Mesodermal cell (in vitro differentiated cells): Measurements from ENCODE around the gene PPFIA4.

Experiments used
- H3K27ac ChIP-seq: 2 replicates; pipeline ENCODE4 v1.7.0; 2013; ENCODE audit warnings: mild to moderate bottlenecking, low read depth, low read length, moderate library complexity; ENCODE audit not compliant: severe bottlenecking
- H3K36me3 ChIP-seq: 2 replicates; pipeline ENCODE4 v1.7.1; 2013; ENCODE audit warnings: mild to moderate bottlenecking, low read length, moderate library complexity; ENCODE audit not compliant: control insufficient read depth, insufficient read depth
- H3K4me1 ChIP-seq: one replicate; pipeline ENCODE4 v1.7.1; 2013; ENCODE audit warnings: mild to moderate bottlenecking, low read length; ENCODE audit not compliant: insufficient read depth, control insufficient read depth, poor library complexity, severe bottlenecking
- H3K4me3 ChIP-seq: 2 replicates; pipeline ENCODE4 v1.7.0; 2013; ENCODE audit warnings: low read length, control low read depth, mild to moderate bottlenecking; ENCODE audit not compliant: insufficient read depth, poor library complexity, severe bottlenecking; ENCODE audit errors: extremely low read depth
- H3K9me3 ChIP-seq: 2 replicates; pipeline ENCODE4 v1.7.1; 2013; ENCODE audit warnings: mild to moderate bottlenecking, low read length, moderate library complexity; ENCODE audit not compliant: control insufficient read depth
- WGBS, 2 experiments: methylation state at CpG; one replicate each; pipeline ENCODE4 v1.1.5; 2013; ENCODE audit warnings: missing lambda C conversion rate in 2 of 2; ENCODE audit not compliant: insufficient coverage in 2 of 2; 5-methylcytosine and 5-hydroxymethylcytosine counted together

The PPFIA4 gene

GRCh38 chr1:203050826-203051225 lies 24.5 kb downstream of the PPFIA4 start:
- no peak overlapping the region for H3K4me3 ChIP-seq
- peaks cover 20% of the 10 kb centered on the region for H3K4me1 ChIP-seq
- no peaks in the 10 kb centered on the region for H3K36me3 ChIP-seq
- WGBS, 2 experiments: 100% methylated on average over 1 of the region's 4 CpGs; no CpG with 5 or more reads in 1 of the 2 experiments
- H3K27ac ChIP-seq: no peak overlapping the region
- H3K9me3 ChIP-seq: no peaks in the 10 kb centered on the region

GRCh38 chr1:203051841-203052324 lies 25.6 kb downstream of the PPFIA4 start:
- Histone ChIP-seq H3K36me3 (no peaks in the 10 kb centered on the region), H3K4me1 (peaks cover 13% of the 10 kb centered on the region), H3K4me3 (no peak overlapping the region), H3K9me3 (no peaks in the 10 kb centered on the region), H3K27ac (no peak overlapping the region)
- 87 to 95% methylated on average over 12 to 17 of the region's 20 CpGs for WGBS, 2 experiments

GRCh38 chr1:203052601-203053000 lies 26.3 kb downstream of the PPFIA4 start:
- H3K4me3 ChIP-seq: no peak overlapping the region
- WGBS, 2 experiments: no CpG with 5 or more reads among the region's 3 CpGs
- H3K4me1 ChIP-seq: peaks cover 7% of the 10 kb centered on the region
- no peaks in the 10 kb centered on the region for H3K9me3 ChIP-seq
- no peak overlapping the region for H3K27ac ChIP-seq
- no peaks in the 10 kb centered on the region for H3K36me3 ChIP-seq

GRCh38 chr1:203054184-203054583 lies 27.9 kb downstream of the PPFIA4 start:
- Histone ChIP-seq H3K36me3 (no peaks in the 10 kb centered on the region), H3K27ac (no peak overlapping the region), H3K4me3 (no peak overlapping the region), H3K4me1 (no peaks in the 10 kb centered on the region), H3K9me3 (no peaks in the 10 kb centered on the region)
- no CpG with 5 or more reads among the region's 1 CpG for WGBS, 2 experiments

- no peaks in the 10 kb centered on the region for H3K4me1 ChIP-seq
- H3K27ac ChIP-seq: no peak overlapping the region
- WGBS, 2 experiments: 60 to 90% methylated on average over 1 to 2 of the region's 5 CpGs
- H3K4me3 ChIP-seq: no peak overlapping the region
- no peaks in the 10 kb centered on the region for H3K9me3 ChIP-seq
- no peaks in the 10 kb centered on the region for H3K36me3 ChIP-seq
These were observed 28.4 kb downstream of the PPFIA4 start for GRCh38 chr1:203054642-203055041.

GRCh38 chr1:203055161-203055799 lies 29.0 kb downstream of the PPFIA4 start:
- WGBS, 2 experiments: 83 to 89% methylated on average over 13 to 17 of the region's 24 CpGs
- H3K4me1 ChIP-seq: no peaks in the 10 kb centered on the region
- no peak overlapping the region for H3K4me3 ChIP-seq
- no peak overlapping the region for H3K27ac ChIP-seq
- H3K9me3 ChIP-seq: no peaks in the 10 kb centered on the region
- no peaks in the 10 kb centered on the region for H3K36me3 ChIP-seq

GRCh38 chr1:203056012-203056411 lies 29.7 kb downstream of the PPFIA4 start:
- WGBS, 2 experiments: 86 to 93% methylated on average over 6 to 7 of the region's 7 CpGs
- Histone ChIP-seq H3K36me3 (no peaks in the 10 kb centered on the region), H3K4me1 (no peaks in the 10 kb centered on the region), H3K9me3 (no peaks in the 10 kb centered on the region), H3K4me3 (no peak overlapping the region), H3K27ac (no peak overlapping the region)

- Histone ChIP-seq H3K4me3 (no peak overlapping the region), H3K9me3 (no peaks in the 10 kb centered on the region), H3K36me3 (no peaks in the 10 kb centered on the region), H3K4me1 (no peaks in the 10 kb centered on the region), H3K27ac (no peak overlapping the region)
- 93 to 95% methylated on average over 5 of the region's 6 CpGs for WGBS, 2 experiments
These were observed 30.2 kb downstream of the PPFIA4 start for GRCh38 chr1:203056516-203056915.

- Histone ChIP-seq H3K36me3 (no peaks in the 10 kb centered on the region), H3K4me3 (no peak overlapping the region), H3K9me3 (no peaks in the 10 kb centered on the region), H3K27ac (no peak overlapping the region), H3K4me1 (no peaks in the 10 kb centered on the region)
- 68 to 74% methylated on average over 8 to 9 of the region's 10 CpGs for WGBS, 2 experiments
These were observed 31.8 kb downstream of the PPFIA4 start for GRCh38 chr1:203057911-203058675.

- H3K9me3 ChIP-seq: no peaks in the 10 kb centered on the region
- H3K4me3 ChIP-seq: no peak overlapping the region
- H3K4me1 ChIP-seq: no peaks in the 10 kb centered on the region
- no peak overlapping the region for H3K27ac ChIP-seq
- no peaks in the 10 kb centered on the region for H3K36me3 ChIP-seq
- 86 to 100% methylated on average over 1 of the region's 1 CpG for WGBS, 2 experiments
These were observed 32.3 kb downstream of the PPFIA4 start for GRCh38 chr1:203058676-203058935.

- Histone ChIP-seq H3K27ac (no peak overlapping the region), H3K4me1 (no peaks in the 10 kb centered on the region), H3K9me3 (no peaks in the 10 kb centered on the region), H3K36me3 (no peaks in the 10 kb centered on the region), H3K4me3 (no peak overlapping the region)
- 100% methylated on average over 2 of the region's 2 CpGs; no CpG with 5 or more reads in 1 of the 2 experiments for WGBS, 2 experiments
These were observed 33.2 kb downstream of the PPFIA4 start for GRCh38 chr1:203059485-203059884.
